ENCODE measurements around the gene NECTIN1.

NECTIN1 gene

GRCh38 chr11:119754199-119754598 is 25.2 kb upstream of the NECTIN1 start:
- H3K79me2 ChIP-seq (ENCODE audit: control insufficient read depth, low read length) = no peaks in the 10 kb centered on the region
- no peak overlapping the region for H3K27ac ChIP-seq (ENCODE audit: low read depth, low read length)
- H3K9me2 ChIP-seq (replicated peaks; ENCODE audit: control insufficient read depth, low read length) = no peaks in the 10 kb centered on the region
- H3K4me1 ChIP-seq (ENCODE audit: control insufficient read depth, low read length) = peaks cover 27% of the 10 kb centered on the region
- no peaks in the 10 kb centered on the region for H3K9me3 ChIP-seq (ENCODE audit: control insufficient read depth, insufficient read depth, low read length)
- TF ChIP-seq CTCF (IDR thresholded peaks at IDR 0.05; ENCODE audit: low read depth, low read length, poor library complexity, severe bottlenecking) = no peak
- no peak for TF ChIP-seq EZH2phosphoT487 (IDR thresholded peaks at IDR 0.05; ENCODE audit: borderline replicate concordance, low read length)
- H3K4me2 ChIP-seq (ENCODE audit: low read length) = no peak overlapping the region
- H3K36me3 ChIP-seq (ENCODE audit: control insufficient read depth, low read length) = no peaks in the 10 kb centered on the region
- H3F3A ChIP-seq (ENCODE audit: control insufficient read depth, insufficient read depth) = no peaks in the 10 kb centered on the region
- no peak overlapping the region for H3K4me3 ChIP-seq (ENCODE audit: low read length)
- peaks cover 43% of the 10 kb centered on the region for H3K27me3 ChIP-seq (ENCODE audit: control insufficient read depth, low read length)
- H4K20me1 ChIP-seq (ENCODE audit: control insufficient read depth, insufficient read depth, low read depth, low read length) = no peaks in the 10 kb centered on the region

DNA sequence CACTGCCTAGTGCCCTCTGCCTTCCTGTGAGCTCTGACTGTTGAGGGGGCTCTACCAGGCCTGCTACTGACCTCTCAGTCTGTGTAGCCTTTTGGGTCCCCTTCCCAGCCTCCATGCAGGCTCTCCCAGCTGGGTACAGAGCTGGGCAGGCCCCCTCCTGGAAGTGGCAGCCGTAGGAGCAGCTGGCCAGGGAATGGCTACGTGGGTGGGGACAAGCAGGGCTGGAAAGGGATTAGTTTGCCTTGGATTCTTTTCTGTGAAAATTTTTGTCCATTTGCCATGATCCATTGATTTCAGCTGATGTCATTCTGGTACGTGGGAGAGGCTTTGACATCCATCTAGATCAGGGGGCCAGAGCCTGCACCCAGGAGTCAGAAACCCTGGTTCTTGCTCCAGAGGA is 23.9 kb upstream of the NECTIN1 start:
- TF ChIP-seq CTCF (IDR thresholded peaks at IDR 0.05; ENCODE audit: low read depth, low read length, poor library complexity, severe bottlenecking) = no peak
- no peak for TF ChIP-seq EZH2phosphoT487 (IDR thresholded peaks at IDR 0.05; ENCODE audit: borderline replicate concordance, low read length)
- Histone ChIP-seq H3K36me3 (ENCODE audit: control insufficient read depth, low read length) (no peaks in the 10 kb centered on the region), H3K4me3 (ENCODE audit: low read length) (no peak overlapping the region; the same call in 1 of the 2 replicates)

GRCh38 chr11:119752345-119752871 is 23.4 kb upstream of the NECTIN1 start:
- Histone ChIP-seq H3K36me3 (ENCODE audit: control insufficient read depth, low read length) (no peaks in the 10 kb centered on the region), H3K9me2 (replicated peaks; ENCODE audit: control insufficient read depth, low read length) (no peaks in the 10 kb centered on the region), H3K27ac (ENCODE audit: low read depth, low read length) (no peak overlapping the region), H3K4me2 (ENCODE audit: low read length) (peak overlapping the region; percentile 20; the same call in 1 of the 2 replicates), H3K79me2 (ENCODE audit: control insufficient read depth, low read length) (no peaks in the 10 kb centered on the region), H3K4me1 (ENCODE audit: control insufficient read depth, low read length) (peaks cover 27% of the 10 kb centered on the region), H4K20me1 (ENCODE audit: control insufficient read depth, insufficient read depth, low read depth, low read length) (no peaks in the 10 kb centered on the region), H3K9me3 (ENCODE audit: control insufficient read depth, insufficient read depth, low read length) (no peaks in the 10 kb centered on the region), H3K27me3 (ENCODE audit: control insufficient read depth, low read length) (peaks cover 41% of the 10 kb centered on the region), H3K4me3 (ENCODE audit: low read length) (no peak overlapping the region), H3F3A (ENCODE audit: control insufficient read depth, insufficient read depth) (no peaks in the 10 kb centered on the region)
- no peak for TF ChIP-seq EZH2phosphoT487 (IDR thresholded peaks at IDR 0.05; ENCODE audit: borderline replicate concordance, low read length)
- no peak for TF ChIP-seq CTCF (IDR thresholded peaks at IDR 0.05; ENCODE audit: low read depth, low read length, poor library complexity, severe bottlenecking)

More for the DNA sequence above, 23.9 kb upstream of the NECTIN1 start:
- no peaks in the 10 kb centered on the region for H3K9me2 ChIP-seq (replicated peaks; ENCODE audit: control insufficient read depth, low read length)
- H3K27ac ChIP-seq (ENCODE audit: low read depth, low read length) = no peak overlapping the region
- no peaks in the 10 kb centered on the region for H3K79me2 ChIP-seq (ENCODE audit: control insufficient read depth, low read length)
- H3K4me1 ChIP-seq (ENCODE audit: control insufficient read depth, low read length) = peaks cover 27% of the 10 kb centered on the region
- no peaks in the 10 kb centered on the region for H3F3A ChIP-seq (ENCODE audit: control insufficient read depth, insufficient read depth)
- no peaks in the 10 kb centered on the region for H3K9me3 ChIP-seq (ENCODE audit: control insufficient read depth, insufficient read depth, low read length)
- H3K27me3 ChIP-seq (ENCODE audit: control insufficient read depth, low read length) = peaks cover 43% of the 10 kb centered on the region
- H4K20me1 ChIP-seq (ENCODE audit: control insufficient read depth, insufficient read depth, low read depth, low read length) = no peaks in the 10 kb centered on the region
- 0 out of 2 replicates have a peak overlapping the region, but pooled peaks have one; percentile 31 for H3K4me2 ChIP-seq (ENCODE audit: low read length)

All from DOHH2 (cell line).